SKM-1 (cell line): ENCODE results near the gene DOCK2.

Experiments used
- DNase-seq: peaks from one replicate; lab custom pipeline; 2025; ENCODE audit not compliant: unreplicated experiment; lab: John Stamatoyannopoulos, UW

The DOCK2 gene

GRCh38 chr5:170109059-170110031 is 472.3 kb downstream of the DOCK2 start:
- DNase-seq, result no peak

GRCh38 chr5:170110403-170111087 is 473.5 kb downstream of the DOCK2 start:
- no peak for DNase-seq

GRCh38 chr5:170111088-170111785 is 474.2 kb downstream of the DOCK2 start:
- DNase-seq, result no peak

- DNase-seq, result no peak
These were observed 475.9 kb downstream of the DOCK2 start for GRCh38 chr5:170112876-170113521.

GRCh38 chr5:170113522-170113900 is 476.4 kb downstream of the DOCK2 start:
- DNase-seq, result peak; percentile 69

GRCh38 chr5:170114271-170114670 is 477.2 kb downstream of the DOCK2 start:
- no peak for DNase-seq

GRCh38 chr5:170115925-170116324 is 478.9 kb downstream of the DOCK2 start:
- DNase-seq, result no peak

- no peak for DNase-seq
These were observed 480.7 kb downstream of the DOCK2 start for GRCh38 chr5:170117736-170118135.

GRCh38 chr5:170120576-170120975 is 483.5 kb downstream of the DOCK2 start:
- DNase-seq, result no peak

- DNase-seq, result no peak
These were observed 484.2 kb downstream of the DOCK2 start for GRCh38 chr5:170121321-170121720.

- DNase-seq, result no peak
These were observed 489.0 kb downstream of the DOCK2 start for GRCh38 chr5:170126061-170126460.

- DNase-seq, result no peak
These were observed 489.6 kb downstream of the DOCK2 start for GRCh38 chr5:170126626-170127025.

- DNase-seq, result no peak
These were observed 494.2 kb downstream of the DOCK2 start for GRCh38 chr5:170131235-170131634.

GRCh38 chr5:170132269-170132975 is 495.3 kb downstream of the DOCK2 start:
- DNase-seq, result no peak
